PC-3 (cell line): Measurements from ENCODE around the gene AOPEP.

Experiments
- EZH2 ChIP-seq: fragments of 300-600 bp; sonication (generic); IDR thresholded peaks from one replicate; pipeline ENCODE4 v1.6.1; 2017; ENCODE audit warnings: antibody characterized with exemption, mild to moderate bottlenecking, low read length; ENCODE audit not compliant: unreplicated experiment
- TF ChIP-seq, protein P1 (sequence below): fragments of 300-600 bp; sonication (generic); conservative IDR thresholded peaks from 2 replicates; pipeline ENCODE4 v1.5.1; 2017; ENCODE audit warnings: antibody characterized with exemption, low read depth, mild to moderate bottlenecking, low read length

DNA sequence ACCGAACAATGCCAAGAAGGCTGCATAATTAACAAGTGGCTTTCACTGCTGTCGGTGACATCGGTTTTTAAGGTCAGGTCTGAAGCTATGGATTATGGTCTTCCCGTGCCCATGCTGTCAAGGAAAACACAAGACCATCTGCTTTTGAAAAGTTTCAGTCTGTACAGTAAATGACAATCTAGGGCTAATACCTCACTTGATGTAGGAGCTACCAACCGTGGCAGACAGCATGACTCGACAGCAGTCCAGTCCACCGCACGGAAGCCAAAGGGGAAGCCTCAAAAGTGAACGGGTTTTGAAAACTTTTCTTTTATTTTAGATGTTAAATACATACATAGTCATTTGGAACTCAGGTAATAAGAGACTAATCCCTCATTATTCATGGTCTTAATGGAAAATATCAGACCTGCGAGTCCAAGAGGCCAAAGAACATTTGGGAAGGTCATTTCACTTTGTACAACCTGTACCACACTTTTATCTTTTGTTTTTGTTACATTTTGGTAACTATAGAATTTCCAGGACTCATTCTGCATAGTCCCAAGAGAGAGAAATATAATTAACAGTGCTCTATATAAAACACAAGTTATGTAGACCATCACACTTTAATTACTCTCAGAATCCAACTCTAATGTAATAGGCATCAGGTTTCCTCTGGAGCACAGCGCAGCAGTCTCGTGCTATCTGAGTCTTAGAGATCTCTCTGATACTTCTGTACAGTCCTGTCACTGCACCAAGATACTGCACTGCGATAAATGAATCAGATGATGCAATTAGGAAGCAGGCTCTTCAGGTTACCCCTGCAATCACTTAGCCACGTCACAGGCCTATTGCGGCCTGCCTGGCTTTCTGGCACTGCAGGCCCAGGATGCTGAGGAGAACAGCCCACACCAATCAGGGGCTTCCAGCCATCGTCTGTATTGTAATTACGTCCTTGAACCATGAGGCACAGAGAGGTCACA, 406.1 kb downstream of the AOPEP start:
- TF ChIP-seq, protein P1, sequence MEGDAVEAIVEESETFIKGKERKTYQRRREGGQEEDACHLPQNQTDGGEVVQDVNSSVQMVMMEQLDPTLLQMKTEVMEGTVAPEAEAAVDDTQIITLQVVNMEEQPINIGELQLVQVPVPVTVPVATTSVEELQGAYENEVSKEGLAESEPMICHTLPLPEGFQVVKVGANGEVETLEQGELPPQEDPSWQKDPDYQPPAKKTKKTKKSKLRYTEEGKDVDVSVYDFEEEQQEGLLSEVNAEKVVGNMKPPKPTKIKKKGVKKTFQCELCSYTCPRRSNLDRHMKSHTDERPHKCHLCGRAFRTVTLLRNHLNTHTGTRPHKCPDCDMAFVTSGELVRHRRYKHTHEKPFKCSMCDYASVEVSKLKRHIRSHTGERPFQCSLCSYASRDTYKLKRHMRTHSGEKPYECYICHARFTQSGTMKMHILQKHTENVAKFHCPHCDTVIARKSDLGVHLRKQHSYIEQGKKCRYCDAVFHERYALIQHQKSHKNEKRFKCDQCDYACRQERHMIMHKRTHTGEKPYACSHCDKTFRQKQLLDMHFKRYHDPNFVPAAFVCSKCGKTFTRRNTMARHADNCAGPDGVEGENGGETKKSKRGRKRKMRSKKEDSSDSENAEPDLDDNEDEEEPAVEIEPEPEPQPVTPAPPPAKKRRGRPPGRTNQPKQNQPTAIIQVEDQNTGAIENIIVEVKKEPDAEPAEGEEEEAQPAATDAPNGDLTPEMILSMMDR = no peak
- no peak for TF ChIP-seq EZH2
